Measurements from ENCODE around the gene MNAT1. TPM values are rescaled to one million over a fixed set of nuclear protein-coding genes. Genes with fewer than 3 reads are reported as not detected.
"Not testable (repeated sequence)": the region's sequence is repeated elsewhere in the genome, so short reads cannot be mapped to it uniquely, and the experiment has no call there.

MNAT1 gene
- total and polyA plus RNA-seq, 8 donors, result 21.6 to 39.0 (median 34.8) TPM

GRCh38 chr14:60839657-60840056, 105.1 kb downstream of the MNAT1 start:
- no peaks in the 10 kb centered on the region for H3K27me3 ChIP-seq
- no peak overlapping the region for H3K27ac ChIP-seq
- no peak overlapping the region for H3K4me3 ChIP-seq
- DNase-seq, result no peak
- H3K4me1 ChIP-seq, result no peaks in the 10 kb centered on the region
- H3K9me3 ChIP-seq, result peaks cover 0 to 5% of the 10 kb centered on the region in 2 donors
- TF ChIP-seq CTCF (IDR thresholded peaks at IDR 0.05), result no peak
- H3K36me3 ChIP-seq, result peaks cover 0 to 24% of the 10 kb centered on the region in 2 donors
- ATAC-seq, result no peak
- intact Hi-C loops (cut with DNase I), result no loop called here

- Histone ChIP-seq H3K9me3 (peaks cover 0 to 3% of the 10 kb centered on the region in 2 donors), H3K4me1 (no peaks in the 10 kb centered on the region), H3K36me3 (peaks cover 0 to 24% of the 10 kb centered on the region in 2 donors), H3K4me3 (no peak overlapping the region), H3K27me3 (no peaks in the 10 kb centered on the region), H3K27ac (no peak overlapping the region)
- intact Hi-C loops (cut with DNase I), result no loop called here
- no peak for TF ChIP-seq CTCF (IDR thresholded peaks at IDR 0.05)
- no peak for ATAC-seq
- DNase-seq, result no peak
These were observed 105.8 kb downstream of the MNAT1 start for GRCh38 chr14:60840313-60840712.

GRCh38 chr14:60845523-60845922, 111.0 kb downstream of the MNAT1 start:
- no peaks in the 10 kb centered on the region for H3K4me1 ChIP-seq
- no peak for DNase-seq
- H3K4me3 ChIP-seq, result no peak overlapping the region
- TF ChIP-seq CTCF (IDR thresholded peaks at IDR 0.05), result no peak
- peaks cover 0 to 13% of the 10 kb centered on the region in 2 donors for H3K36me3 ChIP-seq
- intact Hi-C loops (cut with DNase I), result no loop called here
- no peak overlapping the region for H3K27ac ChIP-seq
- peaks cover 0 to 21% of the 10 kb centered on the region in 2 donors for H3K9me3 ChIP-seq
- ATAC-seq, result no peak
- H3K27me3 ChIP-seq, result no peaks in the 10 kb centered on the region

GRCh38 chr14:60848066-60848465, 113.5 kb downstream of the MNAT1 start:
- Histone ChIP-seq H3K4me1 (no peaks in the 10 kb centered on the region), H3K27ac (no peak overlapping the region), H3K36me3 (peaks cover 0 to 18% of the 10 kb centered on the region in 2 donors), H3K9me3 (peaks cover 0 to 21% of the 10 kb centered on the region in 2 donors), H3K27me3 (no peaks in the 10 kb centered on the region), H3K4me3 (no peak overlapping the region)
- intact Hi-C loops (cut with DNase I), result no loop called here
- TF ChIP-seq CTCF (IDR thresholded peaks at IDR 0.05), result no peak
- ATAC-seq, result no peak
- DNase-seq, result no peak

- ATAC-seq; intact Hi-C loops (cut with DNase I); H3K27ac ChIP-seq; H3K27me3 ChIP-seq; H3K4me3 ChIP-seq; DNase-seq; H3K4me1 ChIP-seq: not testable (repeated sequence)
- Histone ChIP-seq H3K9me3 (peaks cover 0 to 21% of the 10 kb centered on the region in 2 donors), H3K36me3 (peaks cover 0 to 18% of the 10 kb centered on the region in 2 donors)
These were observed 117.1 kb downstream of the MNAT1 start for GRCh38 chr14:60851692-60852091.

- Histone ChIP-seq H3K9me3 (peaks cover 0 to 11% of the 10 kb centered on the region in 2 donors), H3K4me1 (no peaks in the 10 kb centered on the region), H3K36me3 (peaks cover 0 to 5% of the 10 kb centered on the region in 2 donors), H3K27me3 (no peaks in the 10 kb centered on the region), H3K4me3 (no peak overlapping the region), H3K27ac (no peak overlapping the region)
- no peak for TF ChIP-seq CTCF (IDR thresholded peaks at IDR 0.05)
- intact Hi-C loops (cut with DNase I), result no loop called here
- DNase-seq (no peak), ATAC-seq (no peak)
These were observed 121.5 kb downstream of the MNAT1 start for GRCh38 chr14:60856111-60856510.
